ENCODE results near the gene CACNB3.

Gene CACNB3

GRCh38 chr12:48817873-48818830 is at the start of gene CACNB3:
Gene CACNB3 (plus strand): TSS chr12:48818496. CDS start chr12:48818930, 434 bp downstream.
- DNase-seq, result peak; percentile 62

GRCh38 chr12:48768736-48769135 is 49.6 kb upstream of the CACNB3 start:
- no peak for DNase-seq

- DNase-seq, result no peak
These were observed 47.5 kb upstream of the CACNB3 start for GRCh38 chr12:48770756-48771155.

GRCh38 chr12:48771588-48772112 is 46.6 kb upstream of the CACNB3 start:
- no peak for DNase-seq

- no peak for DNase-seq
These were observed 44.6 kb upstream of the CACNB3 start for GRCh38 chr12:48773686-48774085.

GRCh38 chr12:48774516-48774915 is 43.8 kb upstream of the CACNB3 start:
- no peak for DNase-seq

GRCh38 chr12:48775299-48775698 is 43.0 kb upstream of the CACNB3 start:
- no peak for DNase-seq

- no peak for DNase-seq
These were observed 42.2 kb upstream of the CACNB3 start for GRCh38 chr12:48775991-48776649.

GRCh38 chr12:48776956-48777355 is 41.3 kb upstream of the CACNB3 start:
- DNase-seq, result no peak

- no peak for DNase-seq
These were observed 40.5 kb upstream of the CACNB3 start for GRCh38 chr12:48777501-48778400.

- DNase-seq, result no peak
These were observed 38.4 kb upstream of the CACNB3 start for GRCh38 chr12:48779869-48780268.

GRCh38 chr12:48780381-48781025 is 37.8 kb upstream of the CACNB3 start:
- DNase-seq, result no peak

GRCh38 chr12:48781750-48782456 is 36.4 kb upstream of the CACNB3 start:
- no peak for DNase-seq

GRCh38 chr12:48782457-48783395 is 35.6 kb upstream of the CACNB3 start:
- no peak for DNase-seq

GRCh38 chr12:48783432-48783831 is 34.9 kb upstream of the CACNB3 start:
- no peak for DNase-seq

- DNase-seq, result no peak
These were observed 31.4 kb upstream of the CACNB3 start for GRCh38 chr12:48786591-48787544.

- DNase-seq, result no peak
These were observed 30.3 kb upstream of the CACNB3 start for GRCh38 chr12:48787791-48788523.

GRCh38 chr12:48788524-48788853 is 29.8 kb upstream of the CACNB3 start:
- no peak for DNase-seq

Data from NCI-H226 (cell line).